NB4 (cell line): ENCODE measurements around the gene SPRED1.

Experiments used
- MYC ChIP-seq: IDR thresholded peaks from 2 replicates; pipeline ENCODE4 v1.6.1; 2011; ENCODE audit warnings: low read depth, low read length
- TF ChIP-seq, protein P1 (sequence below): IDR thresholded peaks from one replicate; pipeline ENCODE4 v1.5.1; 2012; ENCODE audit warnings: low read depth, low read length

DNA sequence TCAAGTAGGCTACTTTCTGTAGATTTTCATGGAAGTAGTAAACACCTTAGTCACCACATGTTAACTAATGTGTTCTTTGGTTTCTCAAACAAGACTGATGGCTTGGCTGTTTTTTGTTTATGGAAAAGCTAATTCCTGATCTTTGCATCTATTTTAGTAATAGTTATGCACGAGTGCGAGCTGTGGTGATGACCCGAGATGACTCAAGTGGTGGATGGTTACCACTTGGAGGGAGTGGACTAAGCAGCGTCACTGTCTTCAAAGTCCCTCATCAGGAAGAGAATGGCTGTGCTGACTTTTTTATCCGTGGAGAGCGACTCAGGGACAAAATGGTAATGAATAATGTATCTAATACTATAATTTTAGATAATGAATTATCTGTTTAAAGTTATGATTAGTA is 46.6 kb downstream of the SPRED1 start:
- TF ChIP-seq, protein P1, sequence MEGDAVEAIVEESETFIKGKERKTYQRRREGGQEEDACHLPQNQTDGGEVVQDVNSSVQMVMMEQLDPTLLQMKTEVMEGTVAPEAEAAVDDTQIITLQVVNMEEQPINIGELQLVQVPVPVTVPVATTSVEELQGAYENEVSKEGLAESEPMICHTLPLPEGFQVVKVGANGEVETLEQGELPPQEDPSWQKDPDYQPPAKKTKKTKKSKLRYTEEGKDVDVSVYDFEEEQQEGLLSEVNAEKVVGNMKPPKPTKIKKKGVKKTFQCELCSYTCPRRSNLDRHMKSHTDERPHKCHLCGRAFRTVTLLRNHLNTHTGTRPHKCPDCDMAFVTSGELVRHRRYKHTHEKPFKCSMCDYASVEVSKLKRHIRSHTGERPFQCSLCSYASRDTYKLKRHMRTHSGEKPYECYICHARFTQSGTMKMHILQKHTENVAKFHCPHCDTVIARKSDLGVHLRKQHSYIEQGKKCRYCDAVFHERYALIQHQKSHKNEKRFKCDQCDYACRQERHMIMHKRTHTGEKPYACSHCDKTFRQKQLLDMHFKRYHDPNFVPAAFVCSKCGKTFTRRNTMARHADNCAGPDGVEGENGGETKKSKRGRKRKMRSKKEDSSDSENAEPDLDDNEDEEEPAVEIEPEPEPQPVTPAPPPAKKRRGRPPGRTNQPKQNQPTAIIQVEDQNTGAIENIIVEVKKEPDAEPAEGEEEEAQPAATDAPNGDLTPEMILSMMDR = no peak
- TF ChIP-seq MYC = no peak
